ENCODE data around the gene PRDM7. TPM values are rescaled to one million over a fixed set of nuclear protein-coding genes. Genes with fewer than 3 reads are reported as not detected.
"Not testable (repeated sequence)": the region's sequence is repeated elsewhere in the genome, so short reads cannot be mapped to it uniquely, and the experiment has no call there.

PRDM7 gene
- not detected in 2 replicates for total RNA-seq (2021)
- Bru-seq, nascent RNA = percentile 4 among the genes with signal in this experiment
- BruChase-seq, experiment 1, labeled RNA remaining after a 2-hour chase = percentile 4 among the genes with signal in this experiment
- not detected for BruChase-seq, experiment 2, labeled RNA remaining after a 6-hour chase
- long read RNA-seq = 0 reads

GRCh38 chr16:90077240-90077756 lies at the start of gene PRDM7:
Gene PRDM7, minus strand, starts transcription at chr16:90077331. Its CDS starts 1,421 bp downstream, at chr16:90075910.
- H3K9me3 ChIP-seq (ENCODE audit: low read depth, low read length, poor library complexity, severe bottlenecking) = no peaks in the 10 kb centered on the region
- ChIA-PET CTCF (no interaction called here), POLR2A (ENCODE audit: low non-redundant PET) (no interaction called here)
- H3K27ac ChIP-seq (ENCODE audit: low read depth, low read length, poor library complexity, severe bottlenecking) = no peak within 1 kb of the TSS
- H3K4me1 ChIP-seq (ENCODE audit: insufficient read depth, low read length, poor library complexity, severe bottlenecking) = peaks cover 17% of the 10 kb centered on the region
- H3K27me3 ChIP-seq (replicated peaks; ENCODE audit: insufficient read depth, low read depth, low read length, poor library complexity) = no peaks in the 10 kb centered on the region
- TF ChIP-seq CTCF (conservative IDR thresholded peaks at IDR 0.05; ENCODE audit: low read depth, low read length) = no peak
- intact Hi-C loops (cut with micrococcal nuclease; ENCODE audit: unreplicated experiment) = no loop called here
- peak; percentile 95 for DNase-seq (ENCODE audit: low spot score)
- no TSS peak for BruUV-seq (replicated peaks)
- H3K36me3 ChIP-seq (ENCODE audit: insufficient read depth, low read length, poor library complexity, severe bottlenecking) = no peaks in the 10 kb centered on the region
- peak within 1 kb of the TSS; percentile 27 for H3K4me3 ChIP-seq (ENCODE audit: low read depth, low read length, poor library complexity, severe bottlenecking)

- CTCF ChIA-PET; H3K9me3 ChIP-seq (ENCODE audit: low read depth, low read length, poor library complexity, severe bottlenecking); H3K4me3 ChIP-seq (ENCODE audit: low read depth, low read length, poor library complexity, severe bottlenecking); H3K27ac ChIP-seq (ENCODE audit: low read depth, low read length, poor library complexity, severe bottlenecking); DNase-seq (ENCODE audit: low spot score); intact Hi-C loops (cut with micrococcal nuclease; ENCODE audit: unreplicated experiment); H3K27me3 ChIP-seq (replicated peaks; ENCODE audit: insufficient read depth, low read depth, low read length, poor library complexity); H3K4me1 ChIP-seq (ENCODE audit: insufficient read depth, low read length, poor library complexity, severe bottlenecking); BruUV-seq (replicated peaks); H3K36me3 ChIP-seq (ENCODE audit: insufficient read depth, low read length, poor library complexity, severe bottlenecking); POLR2A ChIA-PET (ENCODE audit: low non-redundant PET): not testable (repeated sequence)
Measured at GRCh38 chr16:90121846-90122245, 44.7 kb upstream of the PRDM7 start.

GRCh38 chr16:90107617-90108016 lies 30.5 kb upstream of the PRDM7 start:
- BruUV-seq (replicated peaks); H3K4me1 ChIP-seq (ENCODE audit: insufficient read depth, low read length, poor library complexity, severe bottlenecking); intact Hi-C loops (cut with micrococcal nuclease; ENCODE audit: unreplicated experiment); H3K9me3 ChIP-seq (ENCODE audit: low read depth, low read length, poor library complexity, severe bottlenecking); CTCF ChIA-PET; DNase-seq (ENCODE audit: low spot score); POLR2A ChIA-PET (ENCODE audit: low non-redundant PET); H3K27ac ChIP-seq (ENCODE audit: low read depth, low read length, poor library complexity, severe bottlenecking); H3K4me3 ChIP-seq (ENCODE audit: low read depth, low read length, poor library complexity, severe bottlenecking); H3K27me3 ChIP-seq (replicated peaks; ENCODE audit: insufficient read depth, low read depth, low read length, poor library complexity); H3K36me3 ChIP-seq (ENCODE audit: insufficient read depth, low read length, poor library complexity, severe bottlenecking): not testable (repeated sequence)

- H3K4me3 ChIP-seq (ENCODE audit: low read depth, low read length, poor library complexity, severe bottlenecking); CTCF ChIA-PET; intact Hi-C loops (cut with micrococcal nuclease; ENCODE audit: unreplicated experiment); DNase-seq (ENCODE audit: low spot score); POLR2A ChIA-PET (ENCODE audit: low non-redundant PET); H3K27ac ChIP-seq (ENCODE audit: low read depth, low read length, poor library complexity, severe bottlenecking); BruUV-seq (replicated peaks); H3K36me3 ChIP-seq (ENCODE audit: insufficient read depth, low read length, poor library complexity, severe bottlenecking); H3K9me3 ChIP-seq (ENCODE audit: low read depth, low read length, poor library complexity, severe bottlenecking); H3K27me3 ChIP-seq (replicated peaks; ENCODE audit: insufficient read depth, low read depth, low read length, poor library complexity); H3K4me1 ChIP-seq (ENCODE audit: insufficient read depth, low read length, poor library complexity, severe bottlenecking): not testable (repeated sequence)
Measured at GRCh38 chr16:90107060-90107459, 29.9 kb upstream of the PRDM7 start.

- H3K4me1 ChIP-seq (ENCODE audit: insufficient read depth, low read length, poor library complexity, severe bottlenecking); CTCF ChIA-PET; H3K4me3 ChIP-seq (ENCODE audit: low read depth, low read length, poor library complexity, severe bottlenecking); H3K9me3 ChIP-seq (ENCODE audit: low read depth, low read length, poor library complexity, severe bottlenecking); DNase-seq (ENCODE audit: low spot score); H3K27ac ChIP-seq (ENCODE audit: low read depth, low read length, poor library complexity, severe bottlenecking); POLR2A ChIA-PET (ENCODE audit: low non-redundant PET); intact Hi-C loops (cut with micrococcal nuclease; ENCODE audit: unreplicated experiment); H3K27me3 ChIP-seq (replicated peaks; ENCODE audit: insufficient read depth, low read depth, low read length, poor library complexity); BruUV-seq (replicated peaks); H3K36me3 ChIP-seq (ENCODE audit: insufficient read depth, low read length, poor library complexity, severe bottlenecking): not testable (repeated sequence)
- peak; percentile 22; the same call in 1 of the 2 replicates for TF ChIP-seq CTCF (conservative IDR thresholded peaks at IDR 0.05; ENCODE audit: low read depth, low read length)
Measured at GRCh38 chr16:90106271-90106670, 29.1 kb upstream of the PRDM7 start.

- BruUV-seq (replicated peaks); intact Hi-C loops (cut with micrococcal nuclease; ENCODE audit: unreplicated experiment); H3K4me1 ChIP-seq (ENCODE audit: insufficient read depth, low read length, poor library complexity, severe bottlenecking); CTCF ChIA-PET; H3K4me3 ChIP-seq (ENCODE audit: low read depth, low read length, poor library complexity, severe bottlenecking); DNase-seq (ENCODE audit: low spot score); H3K27me3 ChIP-seq (replicated peaks; ENCODE audit: insufficient read depth, low read depth, low read length, poor library complexity); POLR2A ChIA-PET (ENCODE audit: low non-redundant PET); H3K27ac ChIP-seq (ENCODE audit: low read depth, low read length, poor library complexity, severe bottlenecking); H3K36me3 ChIP-seq (ENCODE audit: insufficient read depth, low read length, poor library complexity, severe bottlenecking); H3K9me3 ChIP-seq (ENCODE audit: low read depth, low read length, poor library complexity, severe bottlenecking): not testable (repeated sequence)
Measured at GRCh38 chr16:90104725-90105124, 27.6 kb upstream of the PRDM7 start.

Measured in A673 (cell line).